WERI-Rb-1 (cell line): ENCODE measurements around the gene STRN.

Source experiments
- DNase-seq: peaks from one replicate; pipeline ENCODE4 v3.0.0-alpha.2; 2020
- H3K27ac ChIP-seq: fragments of 250-450 bp; sonication (Bioruptor Pico); 2 replicates; pipeline ENCODE4 v1.5.1; 2020; ENCODE audit warnings: mild to moderate bottlenecking, moderate library complexity
- H3K27me3 ChIP-seq: fragments of 250-450 bp; sonication (Bioruptor Pico); 2 replicates; pipeline ENCODE4 v1.5.1; 2021; ENCODE audit warnings: mild to moderate bottlenecking, low read depth, moderate library complexity; ENCODE audit not compliant: insufficient read depth, severe bottlenecking
- H3K36me3 ChIP-seq: fragments of 250-450 bp; sonication (Bioruptor Pico); 2 replicates; pipeline ENCODE4 v1.5.1; 2020; ENCODE audit warnings: mild to moderate bottlenecking, moderate library complexity
- H3K4me3 ChIP-seq: 2 replicates; pipeline ENCODE4 v1.5.1; 2011; ENCODE audit warnings: low read depth, mild to moderate bottlenecking, control low read depth, low read length
- H3K9me3 ChIP-seq: fragments of 250-450 bp; sonication (Bioruptor Pico); 2 replicates; pipeline ENCODE4 v1.5.1; 2021; ENCODE audit warnings: mild to moderate bottlenecking, moderate library complexity; ENCODE audit not compliant: severe bottlenecking
- TF ChIP-seq, protein P1 (sequence below): IDR thresholded peaks from 2 replicates; pipeline ENCODE4 v1.5.1; 2011; ENCODE audit warnings: low read depth, mild to moderate bottlenecking, control low read depth, inconsistent platforms, low read length

The STRN gene

DNA sequence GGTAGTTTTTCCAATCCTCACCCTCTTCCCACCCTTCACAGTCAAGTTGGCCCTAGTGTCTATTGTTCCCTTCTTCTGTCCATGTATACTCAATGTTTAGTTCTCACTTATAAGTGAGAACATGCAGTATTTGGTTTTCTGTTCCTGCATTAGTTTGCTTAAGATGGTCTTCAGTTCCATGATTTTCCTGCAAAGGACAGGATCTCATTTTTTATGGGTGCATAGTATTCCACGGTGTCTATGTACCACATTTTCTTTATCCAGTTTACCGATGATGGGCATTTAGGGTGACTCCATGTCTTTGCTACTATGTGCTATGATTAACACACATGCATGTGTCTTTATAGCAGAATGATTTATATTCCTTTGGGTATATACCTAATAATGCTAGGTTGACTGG is 104.4 kb downstream of the STRN start:
- H3K36me3 ChIP-seq, result peaks cover 28% of the 10 kb centered on the region
- H3K4me3 ChIP-seq, result no peak overlapping the region
- TF ChIP-seq, protein P1, sequence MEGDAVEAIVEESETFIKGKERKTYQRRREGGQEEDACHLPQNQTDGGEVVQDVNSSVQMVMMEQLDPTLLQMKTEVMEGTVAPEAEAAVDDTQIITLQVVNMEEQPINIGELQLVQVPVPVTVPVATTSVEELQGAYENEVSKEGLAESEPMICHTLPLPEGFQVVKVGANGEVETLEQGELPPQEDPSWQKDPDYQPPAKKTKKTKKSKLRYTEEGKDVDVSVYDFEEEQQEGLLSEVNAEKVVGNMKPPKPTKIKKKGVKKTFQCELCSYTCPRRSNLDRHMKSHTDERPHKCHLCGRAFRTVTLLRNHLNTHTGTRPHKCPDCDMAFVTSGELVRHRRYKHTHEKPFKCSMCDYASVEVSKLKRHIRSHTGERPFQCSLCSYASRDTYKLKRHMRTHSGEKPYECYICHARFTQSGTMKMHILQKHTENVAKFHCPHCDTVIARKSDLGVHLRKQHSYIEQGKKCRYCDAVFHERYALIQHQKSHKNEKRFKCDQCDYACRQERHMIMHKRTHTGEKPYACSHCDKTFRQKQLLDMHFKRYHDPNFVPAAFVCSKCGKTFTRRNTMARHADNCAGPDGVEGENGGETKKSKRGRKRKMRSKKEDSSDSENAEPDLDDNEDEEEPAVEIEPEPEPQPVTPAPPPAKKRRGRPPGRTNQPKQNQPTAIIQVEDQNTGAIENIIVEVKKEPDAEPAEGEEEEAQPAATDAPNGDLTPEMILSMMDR, result no peak
- no peaks in the 10 kb centered on the region for H3K27me3 ChIP-seq
- H3K27ac ChIP-seq, result no peak overlapping the region
- DNase-seq, result no peak
- no peaks in the 10 kb centered on the region for H3K9me3 ChIP-seq

DNA sequence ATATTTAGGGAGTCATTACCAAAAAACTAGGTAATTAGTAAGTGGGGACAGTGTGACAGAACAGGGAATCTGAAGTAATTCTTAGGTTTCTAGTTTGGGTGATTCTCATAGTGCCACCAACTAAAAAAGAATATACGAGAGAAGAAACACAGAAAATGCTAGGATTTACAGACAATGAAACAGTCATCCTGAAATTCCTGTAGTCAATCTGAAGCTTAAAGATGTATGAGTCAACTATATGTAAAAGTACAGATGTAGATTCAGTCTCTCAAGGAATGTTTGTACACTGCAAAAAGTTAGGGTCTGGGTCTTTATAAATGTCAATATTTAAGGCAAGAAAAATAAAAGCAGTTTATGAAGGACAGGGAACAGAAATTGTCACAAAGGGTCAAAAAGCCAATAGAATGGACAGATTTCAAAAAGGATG is 107.0 kb downstream of the STRN start:
- TF ChIP-seq, protein P1, result no peak
- no peak for DNase-seq

DNA sequence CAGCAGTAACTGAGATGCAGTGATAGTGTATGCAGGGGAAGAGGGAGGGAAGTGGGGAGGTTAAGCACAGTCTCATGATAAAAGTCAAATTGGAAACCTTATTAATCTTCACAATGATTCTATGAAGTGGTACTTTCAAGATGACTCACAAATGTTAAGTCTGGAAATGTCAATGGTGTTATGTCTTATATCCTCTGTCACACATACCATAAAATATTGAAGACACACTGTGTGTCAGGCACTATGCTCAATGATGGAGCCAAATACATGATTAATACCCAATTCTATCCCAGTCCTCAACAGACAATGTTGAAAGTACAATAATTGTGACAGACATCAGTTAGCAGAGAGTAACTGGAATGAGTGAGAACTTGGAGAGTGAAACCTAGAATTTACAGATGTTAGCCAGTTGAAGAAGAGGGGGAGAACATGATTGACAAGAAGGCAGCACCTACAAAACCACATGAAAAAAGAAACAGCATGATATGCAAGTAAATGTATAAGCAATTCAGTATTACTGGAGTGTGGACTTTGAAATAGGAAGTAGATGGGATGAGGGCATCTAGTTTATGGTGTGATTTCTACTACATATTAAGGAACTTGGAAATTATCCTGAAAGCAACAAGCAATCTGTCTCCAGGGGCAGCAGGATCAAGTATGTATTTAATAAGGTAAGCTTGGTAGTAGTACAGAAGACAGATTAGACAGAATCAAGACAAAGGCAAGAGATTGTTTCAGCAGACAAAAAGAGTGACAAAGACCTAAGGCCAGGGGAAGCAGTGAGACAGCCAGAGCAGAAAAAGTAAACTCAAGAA is 107.6 kb downstream of the STRN start:
- no peaks in the 10 kb centered on the region for H3K9me3 ChIP-seq
- H3K36me3 ChIP-seq, result peaks cover 27% of the 10 kb centered on the region
- H3K27ac ChIP-seq, result no peak overlapping the region
- DNase-seq, result no peak
- H3K27me3 ChIP-seq, result no peaks in the 10 kb centered on the region
- no peak overlapping the region for H3K4me3 ChIP-seq
- TF ChIP-seq, protein P1, result no peak

More for the DNA sequence above, 107.0 kb downstream of the STRN start:
- Histone ChIP-seq H3K9me3 (no peaks in the 10 kb centered on the region), H3K27me3 (no peaks in the 10 kb centered on the region), H3K4me3 (no peak overlapping the region), H3K36me3 (peaks cover 30% of the 10 kb centered on the region), H3K27ac (no peak overlapping the region)

DNA sequence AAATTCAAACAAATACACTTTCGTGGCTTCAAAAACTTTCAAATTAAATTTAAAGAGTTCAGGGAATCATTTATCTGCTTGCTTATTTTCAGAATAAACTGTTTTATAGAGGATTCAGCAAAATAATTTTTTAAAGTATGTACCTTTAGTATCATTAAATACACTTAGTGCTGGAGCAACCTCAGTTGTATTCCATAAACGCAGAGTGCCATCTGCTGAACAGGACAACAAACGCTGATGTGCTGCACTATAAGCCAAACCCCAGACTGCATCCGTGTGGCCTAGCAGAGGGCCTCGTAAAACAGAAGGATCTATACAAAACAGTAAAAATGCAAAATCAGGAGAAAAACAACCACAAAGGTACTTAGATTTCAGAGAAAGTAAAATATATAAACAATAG is 108.6 kb downstream of the STRN start:
- Histone ChIP-seq H3K27me3 (no peaks in the 10 kb centered on the region), H3K4me3 (no peak overlapping the region), H3K9me3 (no peaks in the 10 kb centered on the region), H3K27ac (no peak overlapping the region), H3K36me3 (peaks cover 27% of the 10 kb centered on the region)
- TF ChIP-seq, protein P1, result no peak
- no peak for DNase-seq

DNA sequence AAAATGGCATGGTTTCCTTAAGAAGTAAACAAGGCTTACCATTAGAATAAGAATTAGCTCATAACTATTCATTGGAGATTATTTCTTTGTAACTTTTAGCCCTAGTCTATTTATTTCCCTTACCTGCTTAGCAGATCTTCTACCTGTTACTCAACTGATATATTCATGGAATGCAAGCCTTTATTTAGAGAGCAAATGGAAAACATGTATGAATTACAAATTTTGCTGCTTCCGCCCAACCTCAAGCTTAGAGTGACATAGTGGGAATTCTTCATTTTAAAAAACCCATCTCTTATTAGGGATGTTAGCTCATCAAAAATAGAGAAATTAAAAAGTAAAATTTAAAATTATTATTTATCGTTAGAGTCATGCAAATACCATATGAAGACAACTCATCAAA is 110.9 kb downstream of the STRN start:
- DNase-seq, result no peak
- Histone ChIP-seq H3K9me3 (no peaks in the 10 kb centered on the region), H3K36me3 (peaks cover 27% of the 10 kb centered on the region), H3K27me3 (no peaks in the 10 kb centered on the region), H3K27ac (no peak overlapping the region), H3K4me3 (no peak overlapping the region)
- TF ChIP-seq, protein P1, result no peak

DNA sequence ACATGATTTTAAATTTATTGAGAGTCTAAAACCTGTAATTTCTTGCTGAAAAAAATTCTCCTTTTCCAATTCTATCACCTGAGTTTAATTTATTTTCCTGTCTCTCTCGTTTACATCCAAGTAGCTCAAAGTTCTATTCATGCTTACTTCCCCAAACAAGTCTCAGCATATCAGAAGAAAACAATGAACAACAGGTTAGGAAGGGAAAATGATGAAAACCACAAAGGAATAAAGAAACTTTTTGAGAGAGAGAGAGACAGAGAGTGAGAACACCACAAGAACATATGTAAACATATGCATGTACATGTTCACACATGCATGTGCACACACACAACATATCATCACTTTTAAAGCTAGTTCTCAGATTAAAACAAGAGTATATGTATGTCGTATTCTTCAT is 112.1 kb downstream of the STRN start:
- Histone ChIP-seq H3K4me3 (no peak overlapping the region), H3K36me3 (peaks cover 28% of the 10 kb centered on the region), H3K27me3 (no peaks in the 10 kb centered on the region), H3K9me3 (no peaks in the 10 kb centered on the region), H3K27ac (no peak overlapping the region)
- DNase-seq, result no peak
- TF ChIP-seq, protein P1, result no peak
